ENCODE measurements around the gene LAMC3. TPM values are rescaled to one million over a fixed set of nuclear protein-coding genes. Genes with fewer than 3 reads are reported as not detected.

Gene LAMC3
- total RNA-seq, 2 experiments from 2014 or later, result 0.66 to 1.7 TPM

DNA sequence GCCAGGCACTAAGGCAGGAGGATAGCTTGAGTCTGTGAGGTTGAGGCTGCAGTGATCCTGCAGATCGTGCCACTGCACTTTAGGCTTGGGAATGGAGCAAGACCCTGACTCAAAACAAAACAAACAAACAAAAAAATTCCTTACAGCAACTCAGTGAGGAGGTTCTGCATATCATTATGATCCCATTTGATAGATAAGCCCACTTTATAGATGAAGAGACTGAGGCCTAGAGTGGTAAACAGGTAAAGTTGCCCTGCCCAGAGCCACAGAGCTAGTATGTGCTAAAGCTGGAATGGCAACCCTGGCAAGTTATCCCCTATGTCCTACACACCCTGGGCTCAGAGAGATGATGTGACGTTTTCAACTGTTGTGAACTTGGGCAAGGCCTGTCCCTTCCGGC, 94.6 kb downstream of the LAMC3 start:
- no peaks in the 10 kb centered on the region for H3K9me3 ChIP-seq (ENCODE audit: control insufficient read depth in 1 of 2, insufficient read depth in 1 of 2, low read length in 2 of 2)
- H3K27ac ChIP-seq (ENCODE audit: low read depth in 1 of 2, low read length in 2 of 2), result no peak overlapping the region
- Mint-ChIP-seq H3K27ac (no peak overlapping the region), H3K4me3 (no peak overlapping the region), H3K4me1 (ENCODE audit: low read depth) (no peaks in the 10 kb centered on the region), H3K27me3 (peaks cover 7% of the 10 kb centered on the region), H3K36me3 (ENCODE audit: low read depth) (no peaks in the 10 kb centered on the region), H3K9me3 (no peaks in the 10 kb centered on the region)
- POLR2A ChIA-PET, result no interaction called here
- H3K36me3 ChIP-seq (ENCODE audit: insufficient read depth, low read length), result no peaks in the 10 kb centered on the region
- H3K4me3 ChIP-seq (ENCODE audit: low read length), result no peak overlapping the region
- DNase-seq, result no peak
- CTCF ChIA-PET, result no interaction called here
- H3K4me1 ChIP-seq (ENCODE audit: insufficient read depth, low read length), result no peaks in the 10 kb centered on the region
- intact Hi-C loops (cut with DNase I, micrococcal nuclease), result no loop called here
- H3K27me3 ChIP-seq (ENCODE audit: control insufficient read depth in 1 of 2, insufficient read depth in 2 of 2, low read length in 2 of 2), result no peaks in the 10 kb centered on the region
- TF ChIP-seq CTCF (IDR thresholded peaks at IDR 0.05), result no peak
- ATAC-seq (ENCODE audit: poor library complexity), result no peak

DNA sequence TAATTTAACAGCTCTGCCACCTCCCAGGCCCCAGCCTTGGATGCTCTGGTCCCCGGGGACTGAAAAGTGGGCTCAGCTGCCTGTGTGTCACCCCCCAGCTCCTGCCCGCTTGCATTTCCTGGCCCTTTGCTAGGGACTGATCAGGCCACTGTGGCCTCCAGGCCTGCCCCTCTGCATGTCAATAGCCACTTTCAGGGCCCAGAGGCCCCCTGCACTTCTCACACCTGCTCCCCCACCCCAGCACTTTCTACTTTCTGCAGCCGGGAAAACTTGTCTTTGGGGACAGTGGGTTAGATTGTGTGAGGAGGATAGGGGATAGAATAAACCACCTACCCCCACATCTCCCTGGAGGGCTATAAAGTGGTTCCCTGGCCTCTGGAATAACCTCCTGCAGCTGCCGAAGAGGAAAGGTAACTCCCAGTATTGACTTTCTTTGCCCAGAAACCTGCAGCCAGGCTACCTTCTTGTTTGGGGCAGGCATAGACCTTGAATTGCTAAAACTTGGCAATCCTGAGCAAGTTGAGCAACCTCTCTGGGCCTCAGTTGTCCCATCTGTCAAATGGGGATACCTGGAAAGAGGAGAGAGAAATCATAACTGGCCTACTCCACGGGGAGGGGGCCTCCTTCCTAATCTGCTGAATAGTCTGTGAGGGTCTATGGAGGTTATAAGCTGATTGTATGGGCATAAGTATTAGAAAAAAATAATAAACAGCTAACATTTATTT, 95.2 kb downstream of the LAMC3 start:
- ChIA-PET CTCF (no interaction called here), POLR2A (no interaction called here)
- Histone ChIP-seq H3K36me3 (ENCODE audit: insufficient read depth, low read length) (no peaks in the 10 kb centered on the region), H3K27me3 (ENCODE audit: control insufficient read depth in 1 of 2, insufficient read depth in 2 of 2, low read length in 2 of 2) (no peaks in the 10 kb centered on the region), H3K27ac (ENCODE audit: low read depth in 1 of 2, low read length in 2 of 2) (no peak overlapping the region), H3K9me3 (ENCODE audit: control insufficient read depth in 1 of 2, insufficient read depth in 1 of 2, low read length in 2 of 2) (no peaks in the 10 kb centered on the region), H3K4me3 (ENCODE audit: low read length) (no peak overlapping the region), H3K4me1 (ENCODE audit: insufficient read depth, low read length) (no peaks in the 10 kb centered on the region)
- no peak for DNase-seq
- H3K9me3 Mint-ChIP-seq, result no peaks in the 10 kb centered on the region
- H3K27ac Mint-ChIP-seq, result no peak overlapping the region
- no peaks in the 10 kb centered on the region for H3K36me3 Mint-ChIP-seq (ENCODE audit: low read depth)
- H3K4me3 Mint-ChIP-seq, result no peak overlapping the region
- H3K4me1 Mint-ChIP-seq (ENCODE audit: low read depth), result no peaks in the 10 kb centered on the region
- intact Hi-C loops (cut with DNase I, micrococcal nuclease), result no loop called here
- peaks cover 2% of the 10 kb centered on the region for H3K27me3 Mint-ChIP-seq
- ATAC-seq (ENCODE audit: poor library complexity), result no peak
- TF ChIP-seq CTCF (IDR thresholded peaks at IDR 0.05), result no peak

DNA sequence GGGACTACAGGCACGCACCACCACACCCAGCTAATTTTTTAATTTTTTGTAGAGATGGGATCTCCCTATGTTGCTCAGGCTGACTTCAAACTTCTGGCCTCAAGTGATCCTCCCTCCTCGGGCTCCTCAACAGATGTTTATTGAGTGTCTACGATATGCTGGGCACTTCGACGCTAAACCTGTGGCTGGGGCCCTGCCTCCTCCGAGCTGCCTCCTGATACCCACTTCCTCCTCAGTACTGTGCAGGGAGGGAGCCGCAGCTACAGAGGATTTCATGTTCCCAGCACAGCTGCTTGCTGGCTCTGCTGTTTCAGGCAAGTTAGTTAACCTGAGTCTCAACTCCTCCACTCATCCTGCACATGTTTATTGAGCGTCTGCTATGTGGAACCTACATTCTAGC, 97.0 kb downstream of the LAMC3 start:
- Histone ChIP-seq H3K4me1 (ENCODE audit: insufficient read depth, low read length) (no peaks in the 10 kb centered on the region), H3K36me3 (ENCODE audit: insufficient read depth, low read length) (no peaks in the 10 kb centered on the region), H3K27ac (ENCODE audit: low read depth in 1 of 2, low read length in 2 of 2) (no peak overlapping the region), H3K4me3 (ENCODE audit: low read length) (no peak overlapping the region), H3K9me3 (ENCODE audit: control insufficient read depth in 1 of 2, insufficient read depth in 1 of 2, low read length in 2 of 2) (no peaks in the 10 kb centered on the region), H3K27me3 (ENCODE audit: control insufficient read depth in 1 of 2, insufficient read depth in 2 of 2, low read length in 2 of 2) (no peaks in the 10 kb centered on the region)
- H3K27ac Mint-ChIP-seq, result no peak overlapping the region
- DNase-seq (no peak), ATAC-seq (ENCODE audit: poor library complexity) (no peak)
- no peak overlapping the region for H3K4me3 Mint-ChIP-seq
- no peaks in the 10 kb centered on the region for H3K36me3 Mint-ChIP-seq (ENCODE audit: low read depth)
- no peaks in the 10 kb centered on the region for H3K27me3 Mint-ChIP-seq
- H3K9me3 Mint-ChIP-seq, result no peaks in the 10 kb centered on the region
- intact Hi-C loops (cut with DNase I, micrococcal nuclease), result no loop called here
- no peaks in the 10 kb centered on the region for H3K4me1 Mint-ChIP-seq (ENCODE audit: low read depth)
- POLR2A ChIA-PET, result no interaction called here
- no peak for TF ChIP-seq CTCF (IDR thresholded peaks at IDR 0.05)
- CTCF ChIA-PET, result no interaction called here
